Fibroblast of mammary gland (primary cell): Measurements from ENCODE around the gene EPYC.

ENCODE experiments used
- DNase-seq: peaks from one replicate; pipeline ENCODE4 v3.0.0-alpha.2; 2010; ENCODE audit warnings: low read depth
- H3K4me3 ChIP-seq: 2 replicates; pipeline ENCODE4 v1.5.1; 2011; ENCODE audit warnings: low read depth, mild to moderate bottlenecking, low read length, moderate library complexity; ENCODE audit not compliant: control insufficient read depth
- TF ChIP-seq, protein P1 (sequence below): conservative IDR thresholded peaks from 2 replicates; pipeline ENCODE4 v1.5.1; 2011; ENCODE audit warnings: low read depth, low read length, inconsistent platforms; ENCODE audit not compliant: control insufficient read depth, insufficient read depth

The EPYC gene

GRCh38 chr12:91009319-91009950, 4.7 kb upstream of the EPYC start:
- DNase-seq, result peak; percentile 14
- H3K4me3 ChIP-seq, result no peak overlapping the region
- TF ChIP-seq, protein P1, sequence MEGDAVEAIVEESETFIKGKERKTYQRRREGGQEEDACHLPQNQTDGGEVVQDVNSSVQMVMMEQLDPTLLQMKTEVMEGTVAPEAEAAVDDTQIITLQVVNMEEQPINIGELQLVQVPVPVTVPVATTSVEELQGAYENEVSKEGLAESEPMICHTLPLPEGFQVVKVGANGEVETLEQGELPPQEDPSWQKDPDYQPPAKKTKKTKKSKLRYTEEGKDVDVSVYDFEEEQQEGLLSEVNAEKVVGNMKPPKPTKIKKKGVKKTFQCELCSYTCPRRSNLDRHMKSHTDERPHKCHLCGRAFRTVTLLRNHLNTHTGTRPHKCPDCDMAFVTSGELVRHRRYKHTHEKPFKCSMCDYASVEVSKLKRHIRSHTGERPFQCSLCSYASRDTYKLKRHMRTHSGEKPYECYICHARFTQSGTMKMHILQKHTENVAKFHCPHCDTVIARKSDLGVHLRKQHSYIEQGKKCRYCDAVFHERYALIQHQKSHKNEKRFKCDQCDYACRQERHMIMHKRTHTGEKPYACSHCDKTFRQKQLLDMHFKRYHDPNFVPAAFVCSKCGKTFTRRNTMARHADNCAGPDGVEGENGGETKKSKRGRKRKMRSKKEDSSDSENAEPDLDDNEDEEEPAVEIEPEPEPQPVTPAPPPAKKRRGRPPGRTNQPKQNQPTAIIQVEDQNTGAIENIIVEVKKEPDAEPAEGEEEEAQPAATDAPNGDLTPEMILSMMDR, result no peak

DNA sequence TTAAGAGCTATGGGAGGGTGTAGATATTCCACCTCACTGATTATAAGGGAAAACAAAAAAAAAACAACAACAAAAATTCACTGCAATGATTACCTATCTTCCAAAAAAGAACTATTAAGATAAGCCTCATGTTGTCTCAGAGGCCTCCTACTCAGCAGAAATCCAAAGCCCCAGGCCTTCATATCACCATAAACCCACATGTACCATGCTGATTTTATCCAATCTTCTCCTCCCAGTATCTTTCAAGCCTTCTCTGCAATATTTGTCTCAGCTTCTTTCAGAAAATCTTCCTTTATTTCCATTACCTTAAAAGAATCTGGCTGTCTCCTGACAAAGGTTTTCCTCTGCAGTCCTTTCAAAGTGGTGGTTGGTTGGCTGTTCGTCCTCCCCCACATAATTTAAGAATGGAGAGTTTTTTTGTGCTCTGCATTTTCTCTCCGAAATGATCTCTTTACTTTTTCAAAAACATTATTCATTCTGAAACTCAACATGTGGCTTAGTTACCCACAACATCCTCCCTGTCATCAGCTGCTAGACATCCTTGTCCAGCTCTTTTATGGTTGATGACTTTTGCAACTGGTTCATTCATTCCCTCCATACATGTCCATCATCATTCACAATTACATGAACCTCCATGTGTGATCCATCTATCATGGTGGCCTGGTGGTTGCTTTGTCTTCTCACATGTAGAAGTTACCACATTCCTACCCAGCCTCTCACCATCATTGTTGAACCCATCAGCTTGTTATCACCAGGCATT, 2.9 kb upstream of the EPYC start:
- TF ChIP-seq, protein P1, result no peak
- no peak overlapping the region for H3K4me3 ChIP-seq
- DNase-seq, result no peak

DNA sequence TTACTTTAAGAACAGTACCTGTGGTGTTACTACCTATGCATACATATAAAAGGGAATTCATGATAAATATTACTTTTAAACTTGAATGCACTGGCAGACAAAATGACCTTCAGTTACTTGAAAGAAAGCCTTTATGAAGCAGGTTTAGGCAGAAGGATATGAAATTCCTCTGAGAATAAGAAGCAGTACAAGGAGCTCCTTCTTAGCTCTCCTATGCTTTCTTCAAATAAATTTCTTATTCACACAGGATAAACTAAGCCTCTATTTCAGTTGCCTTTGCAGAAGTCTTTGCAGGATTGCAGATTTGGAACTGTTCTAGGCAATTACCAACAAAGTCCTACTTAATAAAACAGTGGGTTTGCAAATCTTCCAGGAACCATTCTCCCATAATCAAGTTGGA, 1.0 kb downstream of the EPYC start:
- no peak for DNase-seq
- H3K4me3 ChIP-seq, result no peak overlapping the region
- TF ChIP-seq, protein P1, result no peak

DNA sequence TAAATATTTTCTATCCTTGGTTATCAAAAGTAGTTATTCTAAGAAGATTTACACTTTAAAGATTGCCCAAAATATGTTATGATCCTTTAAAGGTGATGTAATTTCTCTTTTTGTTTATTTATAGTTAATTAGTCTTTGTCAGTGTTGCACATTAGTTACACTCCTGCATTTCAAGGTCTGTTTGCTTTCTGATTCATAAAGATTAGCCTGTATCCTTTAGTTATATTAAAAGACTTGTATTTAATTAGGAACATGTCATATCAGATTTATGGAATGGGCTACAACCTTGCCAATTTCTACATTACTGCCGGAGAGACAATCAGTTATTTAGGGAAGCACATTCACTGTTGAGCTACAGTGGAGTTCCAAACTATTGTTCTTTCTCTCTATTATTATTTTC, 3.5 kb downstream of the EPYC start:
- DNase-seq, result no peak
- H3K4me3 ChIP-seq, result no peak overlapping the region
- TF ChIP-seq, protein P1, result no peak

DNA sequence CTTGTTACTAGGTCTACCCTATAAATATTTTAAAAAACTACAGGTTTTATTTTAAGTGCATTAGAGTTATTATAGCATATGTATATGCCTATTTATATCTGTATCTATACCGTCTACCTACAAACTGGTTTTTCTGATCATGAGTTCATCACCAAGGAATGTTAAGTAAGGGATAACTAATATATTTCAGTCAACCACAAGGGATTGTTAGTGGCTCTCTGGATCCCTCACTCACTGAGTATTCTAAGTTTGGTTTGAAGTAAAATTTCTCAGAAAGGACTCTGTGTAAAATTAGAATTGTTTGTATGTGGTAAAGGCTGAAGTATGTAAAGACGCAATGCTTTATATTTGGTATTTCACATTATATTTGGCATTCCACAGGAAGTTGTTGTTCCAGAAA, 4.8 kb downstream of the EPYC start:
- TF ChIP-seq, protein P1, result no peak
- no peak for DNase-seq
- no peak overlapping the region for H3K4me3 ChIP-seq

DNA sequence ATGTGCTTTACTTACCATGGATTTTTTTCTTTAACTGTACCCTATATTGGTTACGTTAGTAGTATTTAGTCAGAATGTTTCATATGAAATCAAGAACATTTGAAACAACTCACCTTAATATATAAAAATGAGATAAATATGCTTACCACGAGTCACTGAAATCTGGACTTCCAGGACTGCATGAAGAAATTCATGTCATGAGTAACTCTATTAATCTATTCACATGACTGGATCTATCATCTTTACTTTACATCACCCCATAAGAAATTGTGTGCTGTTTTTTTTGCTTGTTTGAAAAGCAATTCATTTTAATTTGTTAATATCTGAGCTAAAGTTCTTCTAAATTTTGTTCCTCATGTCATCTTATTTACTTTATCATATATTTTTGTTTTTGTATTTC, 5.2 kb downstream of the EPYC start:
- no peak overlapping the region for H3K4me3 ChIP-seq
- TF ChIP-seq, protein P1, result no peak
- DNase-seq, result peak; percentile 31
